HUES6 (cell line): Measurements from ENCODE around the gene MVB12B.
"Not testable (repeated sequence)": the region's sequence is repeated elsewhere in the genome, so short reads cannot be mapped to it uniquely, and the experiment has no call there.

ENCODE experiments used
- H3K27ac ChIP-seq: 2 replicates; pipeline ENCODE4 v1.7.0; 2013; ENCODE audit warnings: low read depth, mild to moderate bottlenecking, low read length, inconsistent platforms
- H3K27me3 ChIP-seq: 2 replicates; pipeline ENCODE4 v1.6.1; 2013; ENCODE audit warnings: low read length; ENCODE audit not compliant: control insufficient read depth, insufficient read depth
- H3K36me3 ChIP-seq: 2 replicates; pipeline ENCODE4 v1.6.1; 2013; ENCODE audit warnings: low read length; ENCODE audit not compliant: control insufficient read depth, insufficient read depth
- H3K4me1 ChIP-seq: 2 replicates; pipeline ENCODE4 v1.6.1; 2013; ENCODE audit warnings: low read length; ENCODE audit not compliant: control insufficient read depth, insufficient read depth
- H3K4me3 ChIP-seq: 2 replicates; pipeline ENCODE4 v1.5.1; 2013; ENCODE audit warnings: low read depth, low read length
- H3K9ac ChIP-seq: one replicate; pipeline ENCODE4 v1.6.1; 2013; ENCODE audit warnings: mild to moderate bottlenecking, low read length
- H3K9me3 ChIP-seq: 2 replicates; pipeline ENCODE4 v1.6.1; 2013; ENCODE audit warnings: low read depth, low read length; ENCODE audit not compliant: control insufficient read depth, insufficient read depth

The MVB12B gene

GRCh38 chr9:126326228-126327005, at the start of gene MVB12B:
Gene MVB12B, plus strand, starts transcription at chr9:126326829. Its CDS starts 101 bp downstream, at chr9:126326930.
- H3K36me3 ChIP-seq = no peaks in the 10 kb centered on the region
- H3K27me3 ChIP-seq = peaks cover 6% of the 10 kb centered on the region
- H3K9me3 ChIP-seq = peaks cover 6% of the 10 kb centered on the region; the same call in 1 of the 2 replicates
- peak within 1 kb of the TSS; percentile 44 for H3K9ac ChIP-seq
- peaks cover 14% of the 10 kb centered on the region for H3K4me1 ChIP-seq
- peak within 1 kb of the TSS; percentile 72 for H3K4me3 ChIP-seq
- H3K27ac ChIP-seq = no peak within 1 kb of the TSS

GRCh38 chr9:126283799-126284465, 42.7 kb upstream of the MVB12B start:
- no peaks in the 10 kb centered on the region for H3K9me3 ChIP-seq
- peaks cover 3% of the 10 kb centered on the region; the same call in 1 of the 2 replicates for H3K4me1 ChIP-seq
- no peaks in the 10 kb centered on the region for H3K27me3 ChIP-seq
- H3K4me3 ChIP-seq = no peak overlapping the region
- H3K9ac ChIP-seq = no peak overlapping the region
- no peaks in the 10 kb centered on the region for H3K36me3 ChIP-seq
- no peak overlapping the region for H3K27ac ChIP-seq

- not testable (repeated sequence) for H3K27me3 ChIP-seq, H3K9ac ChIP-seq, H3K4me3 ChIP-seq, H3K9me3 ChIP-seq, H3K4me1 ChIP-seq, H3K36me3 ChIP-seq, H3K27ac ChIP-seq
Observed at GRCh38 chr9:126285652-126286051, 41.0 kb upstream of the MVB12B start.

- Histone ChIP-seq H3K9ac (no peak overlapping the region), H3K36me3 (no peaks in the 10 kb centered on the region), H3K27ac (no peak overlapping the region), H3K9me3 (no peaks in the 10 kb centered on the region), H3K27me3 (no peaks in the 10 kb centered on the region), H3K4me1 (peaks cover 3% of the 10 kb centered on the region; the same call in 1 of the 2 replicates), H3K4me3 (no peak overlapping the region)
Observed at GRCh38 chr9:126287166-126287866, 39.3 kb upstream of the MVB12B start.

GRCh38 chr9:126290871-126291270, 35.8 kb upstream of the MVB12B start:
- Histone ChIP-seq H3K4me1 (peaks cover 3% of the 10 kb centered on the region; the same call in 1 of the 2 replicates), H3K9me3 (no peaks in the 10 kb centered on the region), H3K9ac (no peak overlapping the region), H3K36me3 (no peaks in the 10 kb centered on the region), H3K4me3 (no peak overlapping the region), H3K27me3 (no peaks in the 10 kb centered on the region; the same call in 1 of the 2 replicates), H3K27ac (no peak overlapping the region)

- H3K27ac ChIP-seq = no peak overlapping the region
- H3K36me3 ChIP-seq = no peaks in the 10 kb centered on the region
- H3K4me1 ChIP-seq = peaks cover 3% of the 10 kb centered on the region; the same call in 1 of the 2 replicates
- no peak overlapping the region for H3K4me3 ChIP-seq
- H3K9ac ChIP-seq = no peak overlapping the region
- no peaks in the 10 kb centered on the region for H3K9me3 ChIP-seq
- H3K27me3 ChIP-seq = no peaks in the 10 kb centered on the region; the same call in 1 of the 2 replicates
Observed at GRCh38 chr9:126291925-126292324, 34.7 kb upstream of the MVB12B start.

- H3K4me3 ChIP-seq = no peak overlapping the region
- H3K9ac ChIP-seq = no peak overlapping the region
- no peaks in the 10 kb centered on the region for H3K36me3 ChIP-seq
- no peaks in the 10 kb centered on the region for H3K9me3 ChIP-seq
- no peak overlapping the region for H3K27ac ChIP-seq
- H3K4me1 ChIP-seq = peaks cover 3% of the 10 kb centered on the region; the same call in 1 of the 2 replicates
- no peaks in the 10 kb centered on the region; the same call in 1 of the 2 replicates for H3K27me3 ChIP-seq
Observed at GRCh38 chr9:126292736-126293521, 33.7 kb upstream of the MVB12B start.

- H3K27me3 ChIP-seq = no peaks in the 10 kb centered on the region; the same call in 1 of the 2 replicates
- no peak overlapping the region for H3K4me3 ChIP-seq
- no peaks in the 10 kb centered on the region for H3K9me3 ChIP-seq
- H3K36me3 ChIP-seq = no peaks in the 10 kb centered on the region
- H3K27ac ChIP-seq = no peak overlapping the region
- no peaks in the 10 kb centered on the region; the same call in 1 of the 2 replicates for H3K4me1 ChIP-seq
- H3K9ac ChIP-seq = no peak overlapping the region
Observed at GRCh38 chr9:126293522-126293889, 33.1 kb upstream of the MVB12B start.

GRCh38 chr9:126294331-126295081, 32.1 kb upstream of the MVB12B start:
- H3K36me3 ChIP-seq = no peaks in the 10 kb centered on the region
- no peaks in the 10 kb centered on the region for H3K9me3 ChIP-seq
- no peak overlapping the region for H3K27ac ChIP-seq
- H3K4me1 ChIP-seq = no peaks in the 10 kb centered on the region; the same call in 1 of the 2 replicates
- no peak overlapping the region for H3K4me3 ChIP-seq
- no peaks in the 10 kb centered on the region; the same call in 1 of the 2 replicates for H3K27me3 ChIP-seq
- no peak overlapping the region for H3K9ac ChIP-seq

GRCh38 chr9:126295082-126295477, 31.5 kb upstream of the MVB12B start:
- no peak overlapping the region for H3K9ac ChIP-seq
- H3K4me3 ChIP-seq = no peak overlapping the region
- H3K4me1 ChIP-seq = no peaks in the 10 kb centered on the region; the same call in 1 of the 2 replicates
- H3K27me3 ChIP-seq = no peaks in the 10 kb centered on the region; the same call in 1 of the 2 replicates
- no peaks in the 10 kb centered on the region for H3K9me3 ChIP-seq
- no peak overlapping the region for H3K27ac ChIP-seq
- no peaks in the 10 kb centered on the region for H3K36me3 ChIP-seq
